OCI-LY7 (cell line): ENCODE measurements around the gene GAS7. TPM values are rescaled to one million over a fixed set of nuclear protein-coding genes. Genes with fewer than 3 reads are reported as not detected.

Experiments used
- BruUV-seq: library from RNA; stranded (reverse); fragments of 400-500 nt; replicated peaks from 2 replicates; lab custom pipeline; 2021; lab: Mats Ljungman, UMichigan
- CTCF ChIA-PET: fragments of 300-600 bp; sonication (Branson Sonifier 250); formaldehyde crosslinking; loops from one replicate; lab custom pipeline; 2022; ENCODE audit warnings: antibody characterized with exemption; ENCODE audit not compliant: unreplicated experiment; lab: Charles Lee
- POLR2A ChIA-PET: fragments of 300-600 bp; sonication (Branson Sonifier 250); formaldehyde crosslinking; loops from one replicate; lab custom pipeline; 2022; ENCODE audit warnings: antibody characterized with exemption; lab: Charles Lee
- DNase-seq: peaks from one replicate; pipeline ENCODE4 v3.0.0-alpha.2; 2015; ENCODE audit warnings: low spot score
- H2AFZ ChIP-seq: fragments of 200-600 bp; sonication (generic), shearing (Covaris generic); 2 replicates; pipeline ENCODE4 v1.6.1; 2014; ENCODE audit warnings: mild to moderate bottlenecking, antibody characterized with exemption, low read length, moderate library complexity
- H3K27ac ChIP-seq: fragments of 200-600 bp; sonication (generic); 2 replicates; pipeline ENCODE4 v1.5.1; 2014; ENCODE audit warnings: mixed run types, low read depth, mild to moderate bottlenecking, moderate library complexity, low read length, inconsistent platforms; ENCODE audit not compliant: poor library complexity, severe bottlenecking
- H3K36me3 ChIP-seq: fragments of 200-600 bp; sonication (generic); 2 replicates; pipeline ENCODE4 v1.6.1; 2014; ENCODE audit warnings: mild to moderate bottlenecking, antibody characterized with exemption, low read length, moderate library complexity, mixed read lengths; ENCODE audit not compliant: insufficient read depth
- H3K4me1 ChIP-seq: fragments of 200-600 bp; sonication (generic); 2 replicates; pipeline ENCODE4 v1.5.1; 2014; ENCODE audit warnings: mild to moderate bottlenecking, low read length; ENCODE audit not compliant: insufficient read depth, poor library complexity, severe bottlenecking
- H3K4me2 ChIP-seq: fragments of 200-600 bp; sonication (generic); 2 replicates; pipeline ENCODE4 v1.6.1; 2014; ENCODE audit warnings: mild to moderate bottlenecking, low read length
- H3K4me3 ChIP-seq: fragments of 200-600 bp; sonication (generic); 2 replicates; pipeline ENCODE4 v1.5.1; 2014; ENCODE audit warnings: mild to moderate bottlenecking, low read depth, low read length; ENCODE audit not compliant: poor library complexity, severe bottlenecking
- H3K79me2 ChIP-seq: fragments of 200-600 bp; sonication (generic); 2 replicates; pipeline ENCODE4 v1.6.1; 2016; ENCODE audit warnings: low read depth, mild to moderate bottlenecking, low read length, moderate library complexity, mixed read lengths; ENCODE audit not compliant: insufficient read depth
- H3K9me2 ChIP-seq: fragments of 200-600 bp; sonication (generic); 2 replicates; pipeline ENCODE4 v1.6.1; 2016; ENCODE audit warnings: mild to moderate bottlenecking, low read length, mixed read lengths; ENCODE audit not compliant: insufficient read depth
- H3K9me3 ChIP-seq: fragments of 200-600 bp; sonication (generic); 2 replicates; pipeline ENCODE4 v1.6.1; 2014; ENCODE audit warnings: mild to moderate bottlenecking, mixed run types, low read length, mixed read lengths
- H4K20me1 ChIP-seq: fragments of 200-600 bp; sonication (generic); 2 replicates; pipeline ENCODE4 v1.6.1; 2014; ENCODE audit warnings: mild to moderate bottlenecking, antibody characterized with exemption, low read length, moderate library complexity, mixed read lengths; ENCODE audit not compliant: insufficient read depth
- CTCF ChIP-seq: fragments of 200-600 bp; sonication (generic); conservative IDR thresholded peaks from 2 replicates; pipeline ENCODE4 v1.5.1; 2014; ENCODE audit warnings: mild to moderate bottlenecking, antibody characterized with exemption, low read length, moderate library complexity, mixed read lengths
- EZH2phosphoT487 ChIP-seq: fragments of 200-600 bp; sonication (generic); IDR thresholded peaks from 2 replicates; pipeline ENCODE4 v1.6.1; 2018; ENCODE audit warnings: low read depth, borderline replicate concordance, mild to moderate bottlenecking, mixed run types, antibody characterized with exemption, low read length, moderate library complexity, mixed read lengths
- intact Hi-C: fragments of 100-400 bp; cut with micrococcal nuclease; formaldehyde crosslinking; loops from one replicate; pipeline ENCODE4 v1.10.0; 2022; ENCODE audit not compliant: unreplicated experiment
- total RNA-seq, 2 experiments: library from RNA; depleted of rRNA in 1 of 2; stranded (reverse); fragments of >200 nt in 1 of 2; shearing (Covaris generic) in 1 of 2; gene quantifications; 2 replicates each; pipeline ENCODE4 v1.2.3, GENCODE V29; 2014 to 2022

The GAS7 gene
- total RNA-seq, 2 experiments from 2014 or later: 1.5 TPM; not detected in 1

GRCh38 chr17:9973669-9974447, 224.5 kb downstream of the GAS7 start:
- no peaks in the 10 kb centered on the region for H4K20me1 ChIP-seq
- no peaks in the 10 kb centered on the region for H3K9me3 ChIP-seq
- BruUV-seq: no TSS peak
- POLR2A ChIA-PET: no interaction called here
- DNase-seq: no peak
- no peak overlapping the region for H2AFZ ChIP-seq
- no peak overlapping the region for H3K4me3 ChIP-seq
- intact Hi-C loops: no loop called here
- H3K79me2 ChIP-seq: no peaks in the 10 kb centered on the region
- CTCF ChIA-PET: no interaction called here
- no peak for TF ChIP-seq EZH2phosphoT487
- no peaks in the 10 kb centered on the region for H3K9me2 ChIP-seq
- no peak overlapping the region for H3K4me2 ChIP-seq
- H3K27ac ChIP-seq: no peak overlapping the region
- H3K36me3 ChIP-seq: no peaks in the 10 kb centered on the region
- H3K4me1 ChIP-seq: no peaks in the 10 kb centered on the region

- no peaks in the 10 kb centered on the region for H3K4me1 ChIP-seq
- H4K20me1 ChIP-seq: no peaks in the 10 kb centered on the region
- no peak overlapping the region for H3K27ac ChIP-seq
- no peaks in the 10 kb centered on the region for H3K36me3 ChIP-seq
- H3K79me2 ChIP-seq: no peaks in the 10 kb centered on the region
- H3K4me3 ChIP-seq: no peak overlapping the region
- no TSS peak for BruUV-seq
- CTCF ChIA-PET: no interaction called here
- DNase-seq: no peak
- POLR2A ChIA-PET: no interaction called here
- H3K4me2 ChIP-seq: no peak overlapping the region
- intact Hi-C loops: no loop called here
- H2AFZ ChIP-seq: no peak overlapping the region
- no peak for TF ChIP-seq EZH2phosphoT487
- no peak for TF ChIP-seq CTCF
- no peaks in the 10 kb centered on the region for H3K9me2 ChIP-seq
- no peaks in the 10 kb centered on the region for H3K9me3 ChIP-seq
These were observed 226.4 kb downstream of the GAS7 start for GRCh38 chr17:9971991-9972390.

- H3K79me2 ChIP-seq: no peaks in the 10 kb centered on the region
- POLR2A ChIA-PET: no interaction called here
- DNase-seq: no peak
- TF ChIP-seq EZH2phosphoT487 (no peak), CTCF (no peak)
- H2AFZ ChIP-seq: no peak overlapping the region
- H3K9me3 ChIP-seq: no peaks in the 10 kb centered on the region
- no peak overlapping the region for H3K4me2 ChIP-seq
- H4K20me1 ChIP-seq: no peaks in the 10 kb centered on the region
- no peak overlapping the region for H3K27ac ChIP-seq
- intact Hi-C loops: loop anchor here (5.0 kb wide), 1 partner anchor 258 kb away; no protein-coding TSS in a partner anchor
- no peak overlapping the region for H3K4me3 ChIP-seq
- no peaks in the 10 kb centered on the region for H3K36me3 ChIP-seq
- H3K9me2 ChIP-seq: no peaks in the 10 kb centered on the region
- CTCF ChIA-PET: no interaction called here
- BruUV-seq: no TSS peak
- no peaks in the 10 kb centered on the region for H3K4me1 ChIP-seq
These were observed 229.0 kb downstream of the GAS7 start for GRCh38 chr17:9969301-9969935.
